T-helper 2 cell treated with Interferon-gamma antibody and Interleukin-4, amounts not matched to agents 5 μg/mL and 100 μg/mL, for 36 hours (primary cell): ENCODE data around the gene RBPJL.
A peak's percentile ranks its signal among the peaks of the same experiment; 100 is the strongest.

Source experiments
- DNase-seq: peaks from one replicate; pipeline ENCODE4 v3.0.0; 2021; ENCODE audit warnings: low spot score
- H3K27ac Mint-ChIP-seq: one replicate; pipeline ENCODE4 v1.8.0; 2021; ENCODE audit warnings: mild to moderate bottlenecking, mixed read lengths
- H3K27me3 Mint-ChIP-seq: one replicate; pipeline ENCODE4 v1.8.0; 2021; ENCODE audit warnings: low read depth, mixed read lengths
- H3K36me3 Mint-ChIP-seq: one replicate; pipeline ENCODE4 v1.8.0; 2021; ENCODE audit warnings: low read depth, mixed read lengths
- H3K4me1 Mint-ChIP-seq: one replicate; pipeline ENCODE4 v1.8.0; 2021; ENCODE audit warnings: low read depth, mixed read lengths
- H3K4me3 Mint-ChIP-seq: one replicate; pipeline ENCODE4 v1.8.0; 2022; ENCODE audit warnings: mild to moderate bottlenecking, moderate library complexity, mixed read lengths
- H3K9me3 Mint-ChIP-seq: one replicate; pipeline ENCODE4 v1.8.0; 2021; ENCODE audit warnings: mixed read lengths

Gene RBPJL

DNA sequence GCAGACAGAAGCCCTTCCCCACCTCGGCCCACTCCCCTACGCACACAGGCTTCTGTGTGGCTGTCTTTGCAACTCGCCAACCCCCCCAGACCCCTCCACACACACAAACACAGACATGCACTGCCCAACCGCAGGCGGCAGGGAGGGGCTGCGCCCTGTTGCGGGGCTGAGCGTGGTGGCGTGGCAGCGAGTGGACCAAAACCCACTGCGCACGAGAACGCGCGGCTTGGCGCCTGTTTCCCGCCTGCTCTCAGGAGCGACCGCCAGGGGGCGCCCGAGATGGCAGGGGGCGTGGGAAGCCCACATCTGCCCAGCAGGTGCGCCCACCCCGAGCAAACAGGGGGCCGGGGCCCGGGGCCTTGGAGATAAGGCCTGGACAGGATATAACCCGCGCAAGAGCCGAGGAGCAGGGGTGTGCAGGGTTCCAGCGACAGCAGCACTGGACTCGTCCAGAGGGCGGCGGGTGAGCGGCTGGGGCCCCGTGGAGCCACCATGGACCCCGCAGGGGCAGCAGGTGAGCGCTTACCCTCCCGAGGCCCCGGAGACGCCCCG, at the start of gene RBPJL:
RBPJL (plus strand) TSS at position 410 of the 552 bp plus-strand sequence; CDS start at position 493, 83 bp downstream.
- H3K9me3 Mint-ChIP-seq: no peaks in the 10 kb centered on the region
- H3K27me3 Mint-ChIP-seq: peaks cover 22% of the 10 kb centered on the region
- no peak within 1 kb of the TSS for H3K27ac Mint-ChIP-seq
- DNase-seq: peak; percentile 23
- H3K4me1 Mint-ChIP-seq: peaks cover 19% of the 10 kb centered on the region
- H3K36me3 Mint-ChIP-seq: no peaks in the 10 kb centered on the region
- H3K4me3 Mint-ChIP-seq: no peak within 1 kb of the TSS

- no peaks in the 10 kb centered on the region for H3K9me3 Mint-ChIP-seq
- H3K4me1 Mint-ChIP-seq: no peaks in the 10 kb centered on the region
- no peaks in the 10 kb centered on the region for H3K36me3 Mint-ChIP-seq
- no peak overlapping the region for H3K27ac Mint-ChIP-seq
- H3K27me3 Mint-ChIP-seq: peaks cover 32% of the 10 kb centered on the region
- H3K4me3 Mint-ChIP-seq: no peak overlapping the region
- DNase-seq: no peak
These were observed 49.5 kb upstream of the RBPJL start for GRCh38 chr20:45257161-45257560.

DNA sequence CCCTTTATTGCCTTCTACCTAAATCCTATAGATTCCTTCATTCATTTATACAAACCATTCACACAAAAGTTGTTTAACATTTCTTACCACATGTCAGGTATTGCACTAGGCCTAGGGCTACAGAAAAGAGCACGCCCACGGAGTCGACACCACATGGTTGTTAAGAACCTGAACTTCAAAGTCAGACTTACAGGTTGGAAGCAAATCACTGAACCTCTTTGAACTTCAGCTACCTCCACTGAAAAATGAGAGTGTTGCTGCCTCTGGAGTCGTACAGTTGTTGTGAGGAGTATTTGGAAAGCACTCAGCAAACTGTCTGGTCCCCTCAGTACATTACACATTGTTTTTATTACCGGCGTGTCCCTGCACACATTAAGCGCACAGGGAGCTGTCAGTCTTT, 48.9 kb upstream of the RBPJL start:
- no peaks in the 10 kb centered on the region for H3K4me1 Mint-ChIP-seq
- H3K27me3 Mint-ChIP-seq: peaks cover 27% of the 10 kb centered on the region
- no peaks in the 10 kb centered on the region for H3K9me3 Mint-ChIP-seq
- no peaks in the 10 kb centered on the region for H3K36me3 Mint-ChIP-seq
- DNase-seq: no peak
- no peak overlapping the region for H3K27ac Mint-ChIP-seq
- no peak overlapping the region for H3K4me3 Mint-ChIP-seq

- H3K9me3 Mint-ChIP-seq: no peaks in the 10 kb centered on the region
- H3K36me3 Mint-ChIP-seq: no peaks in the 10 kb centered on the region
- peaks cover 28% of the 10 kb centered on the region for H3K27me3 Mint-ChIP-seq
- no peak for DNase-seq
- no peak overlapping the region for H3K4me3 Mint-ChIP-seq
- H3K27ac Mint-ChIP-seq: no peak overlapping the region
- H3K4me1 Mint-ChIP-seq: no peaks in the 10 kb centered on the region
These were observed 48.4 kb upstream of the RBPJL start for GRCh38 chr20:45258259-45258658.

DNA sequence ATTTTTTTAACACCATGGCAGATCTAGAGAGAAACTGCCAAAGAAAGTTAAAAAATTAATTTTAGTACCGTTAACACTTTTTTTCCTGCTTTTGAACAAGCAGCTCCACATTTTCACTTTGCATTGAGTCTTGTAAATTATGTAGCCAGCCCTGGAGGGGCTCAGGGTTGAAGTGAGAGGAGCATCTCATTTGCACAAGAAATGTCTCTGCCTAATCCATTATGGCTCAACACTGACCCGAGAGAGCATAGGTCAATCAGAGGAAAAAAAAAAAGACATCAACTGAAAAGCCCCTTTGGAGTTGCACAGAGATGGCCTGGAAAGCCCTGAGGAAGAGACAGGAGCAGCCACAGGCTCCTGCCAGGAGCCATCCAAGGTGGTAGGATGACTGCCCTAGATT, 48.0 kb upstream of the RBPJL start:
- Mint-ChIP-seq H3K36me3 (no peaks in the 10 kb centered on the region), H3K27ac (no peak overlapping the region), H3K9me3 (no peaks in the 10 kb centered on the region), H3K4me1 (no peaks in the 10 kb centered on the region), H3K4me3 (no peak overlapping the region), H3K27me3 (peaks cover 24% of the 10 kb centered on the region)
- no peak for DNase-seq

DNA sequence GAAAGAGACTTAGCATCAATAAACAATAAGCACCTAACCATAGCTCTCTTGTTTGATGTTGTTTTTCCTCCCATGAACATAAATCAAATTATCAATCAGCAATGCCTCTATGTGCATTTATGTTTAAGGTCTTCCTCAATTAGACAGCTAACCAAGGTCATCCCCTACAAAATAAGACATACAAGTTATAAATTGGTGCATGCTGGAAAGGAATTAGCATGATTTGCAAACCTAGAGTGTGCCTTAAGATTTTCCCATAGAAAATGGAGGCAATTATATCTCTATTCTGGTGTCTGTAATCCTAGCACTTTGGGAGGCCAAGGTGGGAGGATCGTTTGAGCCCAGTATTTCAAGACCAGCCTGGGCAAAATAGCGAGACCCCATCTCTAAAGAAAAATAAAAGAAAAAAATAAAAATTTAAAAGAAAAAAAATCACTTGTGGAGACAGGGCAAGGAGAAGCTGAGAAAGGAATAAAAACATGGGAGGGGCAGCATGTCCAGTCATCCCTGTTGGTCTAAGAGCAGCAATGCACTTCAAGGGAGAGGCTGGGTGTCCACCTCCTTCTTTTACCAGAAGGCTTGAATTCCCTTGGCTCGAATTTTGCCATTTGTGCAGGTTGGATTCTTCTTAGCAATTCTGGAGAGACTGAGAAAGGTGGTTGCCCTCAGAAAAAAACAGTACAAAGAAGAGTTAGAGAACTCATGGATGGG, 42.9 kb upstream of the RBPJL start:
- no peak overlapping the region for H3K27ac Mint-ChIP-seq
- DNase-seq: no peak
- H3K4me3 Mint-ChIP-seq: no peak overlapping the region
- no peaks in the 10 kb centered on the region for H3K4me1 Mint-ChIP-seq
- peaks cover 44% of the 10 kb centered on the region for H3K27me3 Mint-ChIP-seq
- H3K36me3 Mint-ChIP-seq: no peaks in the 10 kb centered on the region
- no peaks in the 10 kb centered on the region for H3K9me3 Mint-ChIP-seq

GRCh38 chr20:45266977-45267376, 39.7 kb upstream of the RBPJL start:
- Mint-ChIP-seq H3K27ac (no peak overlapping the region), H3K36me3 (no peaks in the 10 kb centered on the region), H3K4me3 (no peak overlapping the region), H3K9me3 (no peaks in the 10 kb centered on the region), H3K4me1 (no peaks in the 10 kb centered on the region), H3K27me3 (peaks cover 54% of the 10 kb centered on the region)
- no peak for DNase-seq

- Mint-ChIP-seq H3K9me3 (no peaks in the 10 kb centered on the region), H3K4me3 (no peak overlapping the region), H3K36me3 (no peaks in the 10 kb centered on the region), H3K4me1 (no peaks in the 10 kb centered on the region), H3K27me3 (peaks cover 60% of the 10 kb centered on the region), H3K27ac (no peak overlapping the region)
- DNase-seq: no peak
These were observed 38.1 kb upstream of the RBPJL start for GRCh38 chr20:45268531-45268930.

DNA sequence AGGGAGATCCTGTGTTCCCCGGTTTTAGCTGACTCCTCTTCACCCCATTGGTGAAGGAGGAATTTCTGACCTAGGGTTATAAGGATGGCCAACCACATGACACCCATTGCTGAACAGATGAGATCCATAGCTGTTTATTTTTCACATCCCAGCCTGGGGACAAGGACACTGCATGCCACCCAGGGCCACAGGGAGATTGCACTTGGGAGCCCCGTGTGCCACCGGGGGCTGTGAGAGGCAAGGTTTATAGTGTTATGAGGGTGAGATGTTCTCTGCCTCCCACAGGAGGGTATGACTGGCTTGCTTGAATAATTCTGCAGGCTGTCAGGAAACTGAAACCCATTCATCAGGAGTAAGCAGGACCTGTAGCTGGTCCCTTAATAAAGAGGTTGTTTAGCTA, 37.6 kb upstream of the RBPJL start:
- Mint-ChIP-seq H3K4me3 (no peak overlapping the region), H3K9me3 (no peaks in the 10 kb centered on the region), H3K27me3 (peaks cover 59% of the 10 kb centered on the region), H3K27ac (no peak overlapping the region), H3K4me1 (no peaks in the 10 kb centered on the region), H3K36me3 (no peaks in the 10 kb centered on the region)
- no peak for DNase-seq

- DNase-seq: no peak
- no peaks in the 10 kb centered on the region for H3K9me3 Mint-ChIP-seq
- no peak overlapping the region for H3K27ac Mint-ChIP-seq
- H3K27me3 Mint-ChIP-seq: peaks cover 55% of the 10 kb centered on the region
- H3K36me3 Mint-ChIP-seq: no peaks in the 10 kb centered on the region
- H3K4me3 Mint-ChIP-seq: no peak overlapping the region
- H3K4me1 Mint-ChIP-seq: no peaks in the 10 kb centered on the region
These were observed 36.8 kb upstream of the RBPJL start for GRCh38 chr20:45269754-45270270.

DNA sequence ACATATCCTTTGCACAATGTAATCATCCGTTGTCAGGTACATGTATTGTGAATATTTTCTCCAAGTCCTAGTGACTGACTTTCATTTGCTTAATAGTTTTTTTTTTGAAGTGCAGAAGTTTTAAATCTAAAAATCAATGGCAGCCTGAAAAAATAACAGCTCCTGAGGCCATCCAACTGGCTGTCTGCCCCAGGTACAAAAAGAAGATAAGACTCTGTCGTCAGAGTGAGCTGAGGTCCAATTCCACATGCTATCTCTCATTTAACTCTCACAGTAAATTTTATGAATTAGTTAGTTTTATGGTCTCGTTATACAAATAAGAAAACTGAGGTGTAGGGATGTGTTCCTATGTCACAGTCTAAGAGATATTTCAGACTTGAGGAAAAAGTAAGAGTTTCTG, 31.3 kb upstream of the RBPJL start:
- Mint-ChIP-seq H3K27me3 (peaks cover 31% of the 10 kb centered on the region), H3K36me3 (no peaks in the 10 kb centered on the region)

DNA sequence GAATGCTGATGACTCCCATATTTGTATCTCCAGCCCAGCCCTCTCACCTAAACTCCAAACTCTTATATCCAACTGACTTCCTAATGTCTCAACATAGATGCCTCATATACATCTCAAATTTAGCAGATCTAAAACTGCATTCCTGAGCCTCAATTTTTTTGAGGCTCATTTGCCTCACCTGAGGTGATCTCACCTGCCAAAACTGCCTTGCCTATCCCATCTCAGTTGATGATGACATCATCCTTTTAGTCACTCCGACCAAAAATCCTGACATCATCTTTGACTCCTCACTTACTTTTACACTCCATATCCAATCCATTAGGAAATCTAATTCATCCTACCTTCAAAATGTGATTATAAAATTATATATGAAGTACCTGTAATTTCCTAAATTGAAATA, 26.6 kb upstream of the RBPJL start:
- no peaks in the 10 kb centered on the region for H3K4me1 Mint-ChIP-seq
- DNase-seq: no peak
- H3K27ac Mint-ChIP-seq: no peak overlapping the region
- H3K9me3 Mint-ChIP-seq: no peaks in the 10 kb centered on the region
- peaks cover 14% of the 10 kb centered on the region for H3K27me3 Mint-ChIP-seq
- H3K36me3 Mint-ChIP-seq: no peaks in the 10 kb centered on the region
- no peak overlapping the region for H3K4me3 Mint-ChIP-seq

More for the DNA sequence above, 31.3 kb upstream of the RBPJL start:
- Mint-ChIP-seq H3K27ac (no peak overlapping the region), H3K9me3 (no peaks in the 10 kb centered on the region), H3K4me3 (no peak overlapping the region), H3K4me1 (no peaks in the 10 kb centered on the region)
- DNase-seq: no peak

DNA sequence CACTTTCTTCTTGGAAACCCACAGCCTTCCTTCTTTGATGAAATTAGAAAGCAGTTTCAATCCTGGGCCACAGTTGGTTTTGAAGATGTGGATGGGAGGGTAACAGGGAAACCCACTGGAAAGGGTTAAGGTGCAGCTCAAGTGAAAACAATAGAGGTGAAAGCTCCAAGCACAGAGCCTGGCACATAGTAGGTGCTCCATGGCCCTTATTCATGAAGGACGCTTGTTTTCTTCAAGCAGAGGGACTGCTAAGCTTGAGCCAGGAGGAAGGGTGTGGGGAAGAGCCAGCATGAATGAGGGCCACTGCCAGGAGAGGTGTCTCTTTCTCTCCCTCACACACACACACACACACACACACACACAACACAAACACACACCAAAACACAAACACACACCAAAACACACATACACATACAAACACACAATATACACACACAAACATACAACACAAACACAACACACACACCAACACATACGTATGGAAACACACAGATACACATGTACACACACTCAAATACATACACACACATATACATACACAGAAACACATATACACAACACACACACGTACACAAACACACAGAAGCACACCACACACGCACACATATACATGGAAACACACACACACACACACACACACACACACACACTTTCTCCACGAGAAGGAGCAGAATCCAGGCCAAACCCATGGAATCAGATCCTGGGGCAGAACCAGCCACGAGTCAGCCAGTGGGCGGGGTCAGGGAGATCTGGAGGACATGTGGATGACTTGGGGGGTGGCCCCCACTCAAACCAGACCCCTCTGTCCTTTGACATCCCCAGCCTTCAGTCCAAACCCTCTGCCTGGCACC, 23.7 kb upstream of the RBPJL start:
- no peak for DNase-seq
- no peaks in the 10 kb centered on the region for H3K4me1 Mint-ChIP-seq
- H3K27ac Mint-ChIP-seq: no peak overlapping the region
- H3K9me3 Mint-ChIP-seq: no peaks in the 10 kb centered on the region
- H3K27me3 Mint-ChIP-seq: peaks cover 8% of the 10 kb centered on the region
- H3K4me3 Mint-ChIP-seq: no peak overlapping the region
- no peaks in the 10 kb centered on the region for H3K36me3 Mint-ChIP-seq

GRCh38 chr20:45283551-45284057, 23.0 kb upstream of the RBPJL start:
- no peaks in the 10 kb centered on the region for H3K36me3 Mint-ChIP-seq
- H3K27me3 Mint-ChIP-seq: peaks cover 8% of the 10 kb centered on the region
- H3K27ac Mint-ChIP-seq: no peak overlapping the region
- no peak for DNase-seq
- H3K4me1 Mint-ChIP-seq: no peaks in the 10 kb centered on the region
- H3K9me3 Mint-ChIP-seq: no peaks in the 10 kb centered on the region
- no peak overlapping the region for H3K4me3 Mint-ChIP-seq
